Keratinocyte (primary cell): ENCODE data around the gene ZNF691. TPM values are rescaled to one million over a fixed set of nuclear protein-coding genes. Genes with fewer than 3 reads are reported as not detected.

ENCODE experiments used
- DNase-seq: peaks from one replicate; pipeline ENCODE4 v3.0.0-alpha.2; 2011; ENCODE audit warnings: low read depth, missing footprints, low spot score
- FAIRE-seq: peaks from 2 replicates; lab custom pipeline; 2011; peaks lifted over from hg19 to GRCh38; lab: Jason Lieb, UNC
- H2AFZ ChIP-seq: 2 replicates; pipeline ENCODE4 v1.6.0; 2012; ENCODE audit warnings: low read length, control low read depth, inconsistent platforms; ENCODE audit not compliant: control insufficient read depth
- H3K27ac ChIP-seq: 2 replicates; pipeline ENCODE4 v1.5.1; 2011; ENCODE audit warnings: low read length; ENCODE audit not compliant: control insufficient read depth, insufficient read depth
- H3K27me3 ChIP-seq: 3 replicates; pipeline ENCODE4 v1.6.0; 2011; ENCODE audit warnings: low read length; ENCODE audit not compliant: control insufficient read depth, insufficient read depth; ENCODE audit errors: extremely low read depth
- H3K36me3 ChIP-seq, 2 experiments: 2 replicates in 1 of 2; 3 replicates in 1 of 2; pipeline ENCODE4 v1.5.1; 2011; ENCODE audit warnings: low read length in 2 of 2, mild to moderate bottlenecking in 1 of 2; ENCODE audit not compliant: control insufficient read depth in 2 of 2, insufficient read depth in 2 of 2; ENCODE audit errors: extremely low read depth in 1 of 2
- H3K4me1 ChIP-seq: 3 replicates; pipeline ENCODE4 v1.5.1; 2011; ENCODE audit warnings: low read length; ENCODE audit not compliant: control insufficient read depth, insufficient read depth; ENCODE audit errors: extremely low read depth
- H3K4me2 ChIP-seq: 3 replicates; pipeline ENCODE4 v1.6.0; 2011; ENCODE audit warnings: low read depth, low read length; ENCODE audit not compliant: control insufficient read depth, insufficient read depth; ENCODE audit errors: extremely low read depth
- H3K4me3 ChIP-seq, 3 experiments: fragments of 200-600 bp in 1 of 3; sonication (generic) in 1 of 3; 2 replicates in 2 of 3; 3 replicates in 1 of 3; pipeline ENCODE4 v1.5.1; 2011 to 2016; ENCODE audit warnings: low read length in 3 of 3, mild to moderate bottlenecking in 3 of 3, control low read depth in 2 of 3, inconsistent platforms in 1 of 3, low read depth in 1 of 3, mixed read lengths in 1 of 3, mixed run types in 1 of 3, moderate library complexity in 1 of 3; ENCODE audit not compliant: control insufficient read depth in 2 of 3, insufficient read depth in 2 of 3; ENCODE audit errors: extremely low read depth in 1 of 3
- H3K79me2 ChIP-seq: 2 replicates; pipeline ENCODE4 v1.6.0; 2012; ENCODE audit warnings: low read length; ENCODE audit not compliant: control insufficient read depth, insufficient read depth
- H3K9ac ChIP-seq: 3 replicates; pipeline ENCODE4 v1.6.0; 2011; ENCODE audit warnings: low read length; ENCODE audit not compliant: control insufficient read depth, insufficient read depth; ENCODE audit errors: extremely low read depth
- H3K9me1 ChIP-seq: 3 replicates; pipeline ENCODE4 v1.6.0; 2011; ENCODE audit warnings: low read length; ENCODE audit not compliant: control insufficient read depth, insufficient read depth; ENCODE audit errors: extremely low read depth
- H3K9me3 ChIP-seq: 2 replicates; pipeline ENCODE4 v1.5.1; 2012; ENCODE audit warnings: low read depth, low read length; ENCODE audit not compliant: control insufficient read depth
- H4K20me1 ChIP-seq: 3 replicates; pipeline ENCODE4 v1.6.0; 2011; ENCODE audit warnings: low read length; ENCODE audit not compliant: control insufficient read depth, insufficient read depth; ENCODE audit errors: extremely low read depth
- EZH2 ChIP-seq: IDR thresholded peaks from one replicate; pipeline ENCODE4 v1.6.1; 2012; ENCODE audit warnings: inconsistent platforms, mild to moderate bottlenecking, low read length, moderate library complexity
- dilution Hi-C: fragments of 300-500 bp; cut with MboI; formaldehyde crosslinking; loops from one replicate; pipeline ENCODE4 v1.7.0; 2020; ENCODE audit warnings: low sequenced_read_pairs; ENCODE audit not compliant: extremely low pct_ligation_motif_present
- polyA plus RNA-seq, 5 experiments: library from polyadenylated mRNA; depleted of rRNA in 3 of 5; stranded (reverse) in 3 of 5; stranded (forward) in 1 of 5; unstranded in 1 of 5; fragments of >200 nt; gene quantifications; 1 replicate in 1 of 5; 2 replicates in 3 of 5; 3 replicates in 1 of 5; pipeline versions ENCODE4 v1.2.1 to v1.2.3, GENCODE V29; 2011 to 2012; ENCODE audit warnings: missing spikeins in 2 of 5, low read depth in 1 of 5, low replicate concordance in 1 of 5
- TF ChIP-seq, protein P1 (sequence below), 3 experiments: IDR thresholded peaks in 1 of 3; conservative IDR thresholded peaks in 1 of 3; optimal IDR thresholded peaks in 1 of 3; 2 replicates in 2 of 3; 3 replicates in 1 of 3; pipeline versions ENCODE3 to v1.5.1; 2011; ENCODE audit warnings: low read length in 3 of 3, mild to moderate bottlenecking in 3 of 3, moderate library complexity in 2 of 3, control low read depth in 1 of 3, inconsistent platforms in 1 of 3; ENCODE audit not compliant: insufficient read depth in 2 of 3; ENCODE audit errors: extremely low read depth in 1 of 3

Gene ZNF691
- polyA plus RNA-seq, 1 donor (not counting 4 experiments of a cell fraction or from before 2014, with no cell fraction given): 3.8 TPM

DNA sequence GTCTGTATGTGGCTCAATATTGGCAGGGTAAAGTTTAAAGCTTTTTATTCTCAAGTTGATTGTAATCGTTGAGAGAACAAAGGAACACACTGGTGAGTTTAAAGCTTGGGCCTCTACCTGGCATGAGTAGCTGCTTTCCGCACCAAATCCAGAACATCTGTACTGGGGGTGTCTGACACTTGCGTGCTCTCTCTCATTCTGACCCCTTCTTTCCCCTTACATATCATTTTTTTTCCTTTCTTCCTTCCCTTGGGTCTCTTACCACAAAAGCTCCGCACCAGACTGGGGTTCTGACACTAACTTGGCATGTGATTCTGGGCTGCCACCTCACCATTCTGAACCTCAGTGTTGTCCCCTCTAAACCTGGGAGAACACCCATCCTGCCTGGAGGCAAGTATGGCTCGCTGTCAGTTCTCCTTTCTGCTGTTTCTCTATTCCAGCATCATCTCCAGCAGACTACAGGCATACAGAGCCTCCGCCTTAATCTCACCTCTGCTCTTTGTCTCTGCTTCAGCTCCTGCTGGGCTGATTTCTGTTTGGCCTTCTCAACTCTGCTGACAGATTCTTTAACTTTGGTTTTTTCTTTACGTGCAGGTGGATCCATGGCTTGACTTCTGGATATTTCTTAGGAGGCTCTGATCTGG is 30.4 kb upstream of the ZNF691 start:
- FAIRE-seq: no peak
- H3K79me2 ChIP-seq: no peaks in the 10 kb centered on the region
- H3K27me3 ChIP-seq: no peaks in the 10 kb centered on the region
- peak overlapping the region; percentile 51 to 75 (median 66) for H3K4me3 ChIP-seq
- peak overlapping the region; percentile 94 for H3K9ac ChIP-seq
- peaks cover 0 to 1% of the 10 kb centered on the region in 2 experiments for H3K36me3 ChIP-seq
- peak overlapping the region; percentile 95 for H3K4me2 ChIP-seq
- H3K4me1 ChIP-seq: peaks cover 13% of the 10 kb centered on the region
- DNase-seq: no peak
- no peaks in the 10 kb centered on the region for H4K20me1 ChIP-seq
- H3K9me3 ChIP-seq: no peaks in the 10 kb centered on the region
- dilution Hi-C loops: no loop called here
- peak overlapping the region; percentile 69 for H2AFZ ChIP-seq
- TF ChIP-seq, protein P1, sequence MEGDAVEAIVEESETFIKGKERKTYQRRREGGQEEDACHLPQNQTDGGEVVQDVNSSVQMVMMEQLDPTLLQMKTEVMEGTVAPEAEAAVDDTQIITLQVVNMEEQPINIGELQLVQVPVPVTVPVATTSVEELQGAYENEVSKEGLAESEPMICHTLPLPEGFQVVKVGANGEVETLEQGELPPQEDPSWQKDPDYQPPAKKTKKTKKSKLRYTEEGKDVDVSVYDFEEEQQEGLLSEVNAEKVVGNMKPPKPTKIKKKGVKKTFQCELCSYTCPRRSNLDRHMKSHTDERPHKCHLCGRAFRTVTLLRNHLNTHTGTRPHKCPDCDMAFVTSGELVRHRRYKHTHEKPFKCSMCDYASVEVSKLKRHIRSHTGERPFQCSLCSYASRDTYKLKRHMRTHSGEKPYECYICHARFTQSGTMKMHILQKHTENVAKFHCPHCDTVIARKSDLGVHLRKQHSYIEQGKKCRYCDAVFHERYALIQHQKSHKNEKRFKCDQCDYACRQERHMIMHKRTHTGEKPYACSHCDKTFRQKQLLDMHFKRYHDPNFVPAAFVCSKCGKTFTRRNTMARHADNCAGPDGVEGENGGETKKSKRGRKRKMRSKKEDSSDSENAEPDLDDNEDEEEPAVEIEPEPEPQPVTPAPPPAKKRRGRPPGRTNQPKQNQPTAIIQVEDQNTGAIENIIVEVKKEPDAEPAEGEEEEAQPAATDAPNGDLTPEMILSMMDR (optimal IDR thresholded peaks at IDR 0.05 in 1 of 3, IDR thresholded peaks at IDR 0.05 in 1 of 3, conservative IDR thresholded peaks at IDR 0.05 in 1 of 3; ENCODE audit: extremely low read depth in 1 of 3, insufficient read depth in 2 of 3, low read length in 3 of 3): no peak
- no peak for TF ChIP-seq EZH2
- no peaks in the 10 kb centered on the region for H3K9me1 ChIP-seq
- H3K27ac ChIP-seq: peak overlapping the region; percentile 67

DNA sequence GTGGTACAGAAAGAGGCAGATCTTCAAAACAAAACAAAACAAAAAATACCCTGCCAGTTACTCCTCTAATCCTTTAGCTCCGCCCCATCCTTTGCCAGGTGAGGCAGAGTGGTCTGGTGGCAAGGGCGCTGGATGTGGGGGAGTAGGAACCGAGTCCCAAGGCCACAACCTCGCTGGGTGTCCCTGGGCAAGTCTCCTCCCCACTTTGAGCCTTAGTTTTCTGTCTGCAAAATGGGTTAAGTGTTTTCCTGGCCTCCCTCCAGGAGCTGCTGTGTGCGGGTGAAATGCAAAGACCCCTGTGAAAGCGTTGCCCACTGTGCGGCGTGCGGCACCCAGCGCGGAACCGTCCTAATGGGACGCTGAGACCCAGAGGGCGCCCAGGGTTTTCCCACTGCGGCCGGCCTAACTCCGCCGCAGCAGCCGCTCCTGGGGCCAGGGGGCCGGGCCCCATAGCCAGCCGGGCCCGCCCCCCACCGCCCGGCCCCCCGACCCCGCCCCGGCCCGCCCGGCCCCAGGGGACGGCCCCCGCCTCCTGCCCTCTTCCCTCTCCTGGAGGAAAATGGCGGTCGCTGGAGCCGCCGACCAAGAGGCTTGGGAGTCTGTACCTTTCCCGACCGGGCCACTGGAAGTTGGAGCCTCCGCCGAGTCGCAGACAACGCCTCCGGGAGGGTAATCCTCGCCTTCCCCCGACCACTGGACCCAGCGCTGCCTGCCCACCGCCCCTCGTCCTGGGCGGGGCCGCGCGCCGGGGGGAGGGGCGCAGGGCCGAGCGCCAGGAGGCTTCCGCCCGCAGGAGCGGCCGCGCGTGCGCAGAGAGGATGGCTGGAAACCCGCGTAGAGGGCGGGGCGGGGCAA is 29.6 kb upstream of the ZNF691 start, which contains the start of the genes ERMAP and SVBP:
TSS of gene ERMAP (plus strand) at position 538 of the 855 bp plus-strand sequence. CDS start 13,327 bp downstream, outside the sequence.
TSS of gene SVBP (minus strand) at position 813 of the 855 bp plus-strand sequence. CDS start 853 bp downstream, outside the sequence.
- H3K36me3 ChIP-seq: peaks cover 0 to 1% of the 10 kb centered on the region in 2 experiments
- peak within 1 kb of the TSS; percentile 89 for H3K27ac ChIP-seq
- peaks cover 13% of the 10 kb centered on the region for H3K4me1 ChIP-seq
- H3K9me3 ChIP-seq: no peaks in the 10 kb centered on the region
- H2AFZ ChIP-seq: peak within 1 kb of the TSS; percentile 97
- peak within 1 kb of the TSS; percentile 66 to 84 (median 75) for H3K4me3 ChIP-seq
- H3K9ac ChIP-seq: peak within 1 kb of the TSS; percentile 94
- FAIRE-seq (no peak), DNase-seq (peak; percentile 36)
- TF ChIP-seq, protein P1 (optimal IDR thresholded peaks at IDR 0.05 in 1 of 3, IDR thresholded peaks at IDR 0.05 in 1 of 3, conservative IDR thresholded peaks at IDR 0.05 in 1 of 3; ENCODE audit: extremely low read depth in 1 of 3, insufficient read depth in 2 of 3, low read length in 3 of 3): no peak
- no peak for TF ChIP-seq EZH2
- H3K9me1 ChIP-seq: no peaks in the 10 kb centered on the region
- H3K79me2 ChIP-seq: no peaks in the 10 kb centered on the region
- H3K4me2 ChIP-seq: peak within 1 kb of the TSS; percentile 95
- H4K20me1 ChIP-seq: no peaks in the 10 kb centered on the region
- dilution Hi-C loops: no loop called here
- H3K27me3 ChIP-seq: no peaks in the 10 kb centered on the region
